BE2C (cell line): ENCODE measurements around the gene PTPN3.

Experiments
- DNase-seq: peaks from one replicate; pipeline ENCODE4 v3.0.0-alpha.2; 2020
- H3K27me3 ChIP-seq: fragments of 250-450 bp; sonication (Bioruptor Pico); 2 replicates; pipeline ENCODE4 v1.5.1; 2020; ENCODE audit warnings: mild to moderate bottlenecking
- H3K36me3 ChIP-seq: fragments of 250-450 bp; sonication (Bioruptor Pico); 2 replicates; pipeline ENCODE4 v1.5.1; 2020; ENCODE audit warnings: mild to moderate bottlenecking
- H3K4me1 ChIP-seq: fragments of 250-450 bp; sonication (Bioruptor Pico); 2 replicates; pipeline ENCODE4 v1.5.1; 2020
- H3K4me3 ChIP-seq: 2 replicates; pipeline ENCODE4 v1.5.1; 2011; ENCODE audit warnings: low read depth, low read length
- H3K9me3 ChIP-seq: fragments of 250-450 bp; sonication (Bioruptor Pico); 2 replicates; pipeline ENCODE4 v1.5.1; 2020
- CTCF ChIP-seq: IDR thresholded peaks from 2 replicates; pipeline ENCODE4 v1.5.1; 2012; ENCODE audit warnings: mild to moderate bottlenecking, low read depth, low read length

PTPN3 gene

GRCh38 chr9:109479822-109480221, 18.3 kb downstream of the PTPN3 start:
- H3K4me3 ChIP-seq = no peak overlapping the region
- no peak for TF ChIP-seq CTCF
- H3K4me1 ChIP-seq = no peaks in the 10 kb centered on the region
- H3K9me3 ChIP-seq = no peaks in the 10 kb centered on the region
- no peak for DNase-seq
- no peaks in the 10 kb centered on the region; the same call in 1 of the 2 replicates for H3K27me3 ChIP-seq
- no peaks in the 10 kb centered on the region for H3K36me3 ChIP-seq

- no peaks in the 10 kb centered on the region for H3K36me3 ChIP-seq
- H3K4me3 ChIP-seq = no peak overlapping the region
- H3K27me3 ChIP-seq = no peaks in the 10 kb centered on the region; the same call in 1 of the 2 replicates
Measured at GRCh38 chr9:109478665-109479380, 19.3 kb downstream of the PTPN3 start.

GRCh38 chr9:109478051-109478563, 20.0 kb downstream of the PTPN3 start:
- TF ChIP-seq CTCF = no peak
- Histone ChIP-seq H3K4me1 (no peaks in the 10 kb centered on the region), H3K9me3 (no peaks in the 10 kb centered on the region), H3K27me3 (no peaks in the 10 kb centered on the region; the same call in 1 of the 2 replicates), H3K4me3 (no peak overlapping the region), H3K36me3 (no peaks in the 10 kb centered on the region)
- DNase-seq = no peak

More at GRCh38 chr9:109478665-109479380, 19.3 kb downstream of the PTPN3 start:
- H3K4me1 ChIP-seq = no peaks in the 10 kb centered on the region
- no peak for TF ChIP-seq CTCF
- H3K9me3 ChIP-seq = no peaks in the 10 kb centered on the region
- DNase-seq = no peak

- Histone ChIP-seq H3K36me3 (no peaks in the 10 kb centered on the region), H3K4me3 (no peak overlapping the region), H3K9me3 (no peaks in the 10 kb centered on the region), H3K4me1 (no peaks in the 10 kb centered on the region), H3K27me3 (no peaks in the 10 kb centered on the region)
- TF ChIP-seq CTCF = no peak
- DNase-seq = no peak
Measured at GRCh38 chr9:109477258-109478050, 20.7 kb downstream of the PTPN3 start.

- Histone ChIP-seq H3K36me3 (no peaks in the 10 kb centered on the region), H3K9me3 (no peaks in the 10 kb centered on the region), H3K4me1 (no peaks in the 10 kb centered on the region), H3K27me3 (no peaks in the 10 kb centered on the region), H3K4me3 (no peak overlapping the region)
- no peak for TF ChIP-seq CTCF
- no peak for DNase-seq
Measured at GRCh38 chr9:109476642-109477257, 21.4 kb downstream of the PTPN3 start.
